HepG2 (cell line): Measurements from ENCODE around the gene ZFYVE27. TPM values are rescaled to one million over a fixed set of nuclear protein-coding genes. Genes with fewer than 3 reads are reported as not detected.
A peak's percentile ranks its signal among the peaks of the same experiment; 100 is the strongest.

Experiments used
- E2F2 ChIP-seq: sonication (generic); formaldehyde crosslinking; IDR thresholded peaks from 2 replicates; pipeline ENCODE4 v1.4.0; 2020; ENCODE audit warnings: missing genetic modification reagents, borderline replicate concordance
- EEA1 ChIP-seq: sonication (generic); formaldehyde crosslinking; IDR thresholded peaks from 2 replicates; pipeline ENCODE4 v1.5.1; 2020; ENCODE audit warnings: mild to moderate bottlenecking, missing genetic modification reagents, borderline replicate concordance
- ERF ChIP-seq: IDR thresholded peaks from 2 replicates; pipeline ENCODE4 v1.6.1; 2018; ENCODE audit warnings: missing biosample characterization, missing genetic modification reagents
- SRSF4 ChIP-seq: fragments of 200-400 bp; formaldehyde crosslinking; IDR thresholded peaks from one replicate; pipeline ENCODE4 v1.6.1; 2018; ENCODE audit warnings: mild to moderate bottlenecking, low read depth, low read length, moderate library complexity; ENCODE audit not compliant: poor library complexity, severe bottlenecking
- TEAD3 ChIP-seq: optimal IDR thresholded peaks from 2 replicates; pipeline ENCODE3; 2016; ENCODE audit warnings: borderline replicate concordance
- THAP11 ChIP-seq: IDR thresholded peaks from 2 replicates; pipeline ENCODE4 v1.6.1; 2016; ENCODE audit warnings: missing biosample characterization, missing genetic modification reagents
- TP53 ChIP-seq: sonication (generic); formaldehyde crosslinking; conservative IDR thresholded peaks from 2 replicates; pipeline ENCODE4 v1.4.0; 2020; ENCODE audit warnings: missing genetic modification reagents
- ZNF770 ChIP-seq: sonication (generic); formaldehyde crosslinking; IDR thresholded peaks from 2 replicates; pipeline ENCODE4 v1.5.0; 2020; ENCODE audit warnings: mild to moderate bottlenecking, missing genetic modification reagents
- polyA plus RNA-seq, 8 experiments: library from polyadenylated mRNA; depleted of rRNA in 3 of 8; stranded (reverse) in 7 of 8; unstranded in 1 of 8; fragments of >200 nt; fragmentation: Illumina TruSeq in 4 of 8; extraction: Trizol in 4 of 8; gene quantifications; 2 replicates each; pipeline versions ENCODE4 v1.2.1 to v1.2.3, GENCODE V29; 2011 to 2016; ENCODE audit warnings: low read depth in 4 of 8, missing spikeins in 1 of 8, mixed read lengths in 1 of 8; ENCODE audit not compliant: insufficient read depth in 1 of 8
- total RNA-seq, 5 experiments: library from RNA; depleted of rRNA; stranded (reverse); fragments of >200 nt; fragmentation: Illumina TruSeq; extraction: Trizol; gene quantifications; 2 replicates each; pipeline ENCODE4 v1.2.3, GENCODE V29; 2016; ENCODE audit warnings: low read depth in 1 of 5

ZFYVE27 gene
- total and polyA plus RNA-seq, 2 of the 13 experiments (the other 11 are each of a cell fraction or from before 2014, with no cell fraction given): 19.7 to 20.5 TPM

GRCh38 chr10:97701438-97702069 is 35.4 kb upstream of the ZFYVE27 start (continued):
- TF ChIP-seq ZNF770 (CRISPR knock-in tag): peak; percentile 59
- no peak for TF ChIP-seq SRSF4
- TF ChIP-seq THAP11 (CRISPR knock-in tag): peak; percentile 48; the same call in 1 of the 2 replicates
- no peak for TF ChIP-seq EEA1 (CRISPR knock-in tag)
- peak; percentile 39; the same call in 1 of the 2 replicates for TF ChIP-seq ERF (CRISPR knock-in tag)
- TF ChIP-seq E2F2 (CRISPR knock-in tag): no peak
- TF ChIP-seq TEAD3 (CRISPR knock-in tag): peak; percentile 32
- TF ChIP-seq TP53 (CRISPR knock-in tag): no peak
